Left ventricle myocardium superior (tissue), 1 donor: ENCODE results near the gene RAB36. TPM values are rescaled to one million over a fixed set of nuclear protein-coding genes. Genes with fewer than 3 reads are reported as not detected.

Experiments used
- ATAC-seq: fragments of 200-7000 bp; cut with Tn5 transposase; one replicate; pipeline ENCODE4 v1.9.1; 2020; ENCODE audit warnings: mild to moderate bottlenecking, moderate library complexity
- DNase-seq: peaks from one replicate; pipeline ENCODE4 v3.0.0-alpha.2; 2020
- intact Hi-C: fragments of 100-400 bp; cut with micrococcal nuclease; formaldehyde crosslinking; loops from one replicate; pipeline ENCODE4 v1.11.0; 2022
- total RNA-seq: library from RNA; stranded (reverse); fragmentation: NEBNext Ultra II Directional; extraction: Animal tissue kit (Norgen Biotek cat#: 25700); gene quantifications from one replicate; pipeline ENCODE4 v1.2.1, GENCODE V29; 2021
- donor health status: DM: no; HTN: yes; CAD: no; lungs with severe emphysema.

Gene RAB36
- total RNA-seq, 1 donor from 2014 or later: 0.74 TPM

GRCh38 chr22:23192133-23192532, 46.9 kb downstream of the RAB36 start:
- DNase-seq: peak; percentile 45
- intact Hi-C loops: no loop called here
- peak; percentile 77 for ATAC-seq

- ATAC-seq (no peak), DNase-seq (no peak)
- intact Hi-C loops: no loop called here
Observed at GRCh38 chr22:23192558-23192957, 47.3 kb downstream of the RAB36 start.

GRCh38 chr22:23193196-23193827, 48.0 kb downstream of the RAB36 start:
- DNase-seq (no peak), ATAC-seq (no peak)
- intact Hi-C loops: no loop called here

GRCh38 chr22:23193882-23194281, 48.6 kb downstream of the RAB36 start:
- intact Hi-C loops: no loop called here
- DNase-seq (no peak), ATAC-seq (no peak)

- ATAC-seq (no peak), DNase-seq (no peak)
Observed at GRCh38 chr22:23196165-23196564, 50.9 kb downstream of the RAB36 start.

GRCh38 chr22:23197836-23198235, 52.6 kb downstream of the RAB36 start:
- ATAC-seq (no peak), DNase-seq (no peak)
- intact Hi-C loops: no loop called here

More at GRCh38 chr22:23196165-23196564, 50.9 kb downstream of the RAB36 start:
- intact Hi-C loops: no loop called here

- intact Hi-C loops: no loop called here
- no peak for ATAC-seq
- DNase-seq: no peak
Observed at GRCh38 chr22:23199159-23199558, 53.9 kb downstream of the RAB36 start.

GRCh38 chr22:23200898-23201297, 55.6 kb downstream of the RAB36 start:
- intact Hi-C loops: no loop called here
- DNase-seq (peak; percentile 19), ATAC-seq (no peak)

- DNase-seq (no peak), ATAC-seq (no peak)
- intact Hi-C loops: no loop called here
Observed at GRCh38 chr22:23202812-23203451, 57.7 kb downstream of the RAB36 start.

GRCh38 chr22:23203452-23204124, 58.3 kb downstream of the RAB36 start:
- DNase-seq: no peak
- ATAC-seq: no peak
- intact Hi-C loops: no loop called here

GRCh38 chr22:23204125-23204488, 58.8 kb downstream of the RAB36 start:
- DNase-seq (no peak), ATAC-seq (no peak)
- intact Hi-C loops: no loop called here

- intact Hi-C loops: no loop called here
- ATAC-seq (peak; percentile 96), DNase-seq (peak; percentile 92)
Observed at GRCh38 chr22:23204541-23205157, 59.4 kb downstream of the RAB36 start.

- DNase-seq: no peak
- no peak for ATAC-seq
- intact Hi-C loops: no loop called here
Observed at GRCh38 chr22:23205339-23206049, 60.2 kb downstream of the RAB36 start.

- intact Hi-C loops: no loop called here
- DNase-seq (no peak), ATAC-seq (no peak)
Observed at GRCh38 chr22:23206915-23207314, 61.6 kb downstream of the RAB36 start.

GRCh38 chr22:23207729-23208393, 62.6 kb downstream of the RAB36 start:
- ATAC-seq (no peak), DNase-seq (no peak)
- intact Hi-C loops: no loop called here

GRCh38 chr22:23210428-23211170, 65.3 kb downstream of the RAB36 start:
- intact Hi-C loops: no loop called here
- DNase-seq: no peak
- no peak for ATAC-seq

GRCh38 chr22:23211622-23212021, 66.3 kb downstream of the RAB36 start:
- intact Hi-C loops: no loop called here
- ATAC-seq: no peak

More at GRCh38 chr22:23211622-23212021, 66.3 kb downstream of the RAB36 start:
- no peak for DNase-seq
